ENCODE data around the gene SAA1. TPM values are rescaled to one million over a fixed set of nuclear protein-coding genes. Genes with fewer than 3 reads are reported as not detected.

SAA1 gene
- total RNA-seq, 1 experiment from 2014 or later, result 7.9 TPM

DNA sequence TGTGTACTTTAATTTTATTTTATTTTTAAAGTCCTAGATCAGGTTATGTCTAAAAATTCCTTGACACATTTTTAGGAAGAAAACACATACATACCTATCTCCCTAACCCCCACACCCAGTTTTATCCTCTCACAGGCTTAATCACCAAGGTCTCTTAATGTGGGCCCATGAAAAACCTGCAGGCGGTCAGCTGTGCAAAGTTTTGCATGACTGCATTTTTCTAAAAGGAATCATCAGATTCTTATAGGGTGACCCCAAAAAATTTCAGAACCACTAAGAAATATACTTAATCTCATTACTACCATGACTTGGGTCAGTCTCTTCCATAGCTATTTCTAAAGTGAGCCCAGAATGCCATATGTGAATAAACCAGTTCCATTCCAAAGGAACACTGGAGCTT, 19.8 kb downstream of the SAA1 start:
- ChIA-PET CTCF (no interaction called here), POLR2A (no interaction called here)
- ATAC-seq, result no peak
- in situ Hi-C loops (cut with HindIII; ENCODE audit: low pct_unique_long_range_greater_than_20kb, low sequenced_read_pairs) (no loop called here), intact Hi-C loops (cut with micrococcal nuclease; ENCODE audit: unreplicated experiment) (no loop called here)
- H3K9me3 ChIP-seq (ENCODE audit: control insufficient read depth, insufficient read depth, low read depth, low read length), result no peaks in the 10 kb centered on the region
- BruUV-seq (replicated peaks), result no TSS peak
- H3K4me1 ChIP-seq (ENCODE audit: control insufficient read depth, insufficient read depth, low read length), result no peaks in the 10 kb centered on the region
- H3K27ac ChIP-seq (ENCODE audit: low read length), result no peak overlapping the region
- peaks cover 23% of the 10 kb centered on the region for H3K36me3 ChIP-seq (ENCODE audit: control insufficient read depth, insufficient read depth, low read length)
- H3K27me3 ChIP-seq (ENCODE audit: control insufficient read depth, insufficient read depth, low read length), result no peaks in the 10 kb centered on the region
- H3K4me3 ChIP-seq (ENCODE audit: low read depth in 2 of 2, low read length in 2 of 2), result no peak overlapping the region
- TF ChIP-seq, protein P1, sequence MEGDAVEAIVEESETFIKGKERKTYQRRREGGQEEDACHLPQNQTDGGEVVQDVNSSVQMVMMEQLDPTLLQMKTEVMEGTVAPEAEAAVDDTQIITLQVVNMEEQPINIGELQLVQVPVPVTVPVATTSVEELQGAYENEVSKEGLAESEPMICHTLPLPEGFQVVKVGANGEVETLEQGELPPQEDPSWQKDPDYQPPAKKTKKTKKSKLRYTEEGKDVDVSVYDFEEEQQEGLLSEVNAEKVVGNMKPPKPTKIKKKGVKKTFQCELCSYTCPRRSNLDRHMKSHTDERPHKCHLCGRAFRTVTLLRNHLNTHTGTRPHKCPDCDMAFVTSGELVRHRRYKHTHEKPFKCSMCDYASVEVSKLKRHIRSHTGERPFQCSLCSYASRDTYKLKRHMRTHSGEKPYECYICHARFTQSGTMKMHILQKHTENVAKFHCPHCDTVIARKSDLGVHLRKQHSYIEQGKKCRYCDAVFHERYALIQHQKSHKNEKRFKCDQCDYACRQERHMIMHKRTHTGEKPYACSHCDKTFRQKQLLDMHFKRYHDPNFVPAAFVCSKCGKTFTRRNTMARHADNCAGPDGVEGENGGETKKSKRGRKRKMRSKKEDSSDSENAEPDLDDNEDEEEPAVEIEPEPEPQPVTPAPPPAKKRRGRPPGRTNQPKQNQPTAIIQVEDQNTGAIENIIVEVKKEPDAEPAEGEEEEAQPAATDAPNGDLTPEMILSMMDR (IDR thresholded peaks at IDR 0.05), result no peak
- TF ChIP-seq, protein P2, sequence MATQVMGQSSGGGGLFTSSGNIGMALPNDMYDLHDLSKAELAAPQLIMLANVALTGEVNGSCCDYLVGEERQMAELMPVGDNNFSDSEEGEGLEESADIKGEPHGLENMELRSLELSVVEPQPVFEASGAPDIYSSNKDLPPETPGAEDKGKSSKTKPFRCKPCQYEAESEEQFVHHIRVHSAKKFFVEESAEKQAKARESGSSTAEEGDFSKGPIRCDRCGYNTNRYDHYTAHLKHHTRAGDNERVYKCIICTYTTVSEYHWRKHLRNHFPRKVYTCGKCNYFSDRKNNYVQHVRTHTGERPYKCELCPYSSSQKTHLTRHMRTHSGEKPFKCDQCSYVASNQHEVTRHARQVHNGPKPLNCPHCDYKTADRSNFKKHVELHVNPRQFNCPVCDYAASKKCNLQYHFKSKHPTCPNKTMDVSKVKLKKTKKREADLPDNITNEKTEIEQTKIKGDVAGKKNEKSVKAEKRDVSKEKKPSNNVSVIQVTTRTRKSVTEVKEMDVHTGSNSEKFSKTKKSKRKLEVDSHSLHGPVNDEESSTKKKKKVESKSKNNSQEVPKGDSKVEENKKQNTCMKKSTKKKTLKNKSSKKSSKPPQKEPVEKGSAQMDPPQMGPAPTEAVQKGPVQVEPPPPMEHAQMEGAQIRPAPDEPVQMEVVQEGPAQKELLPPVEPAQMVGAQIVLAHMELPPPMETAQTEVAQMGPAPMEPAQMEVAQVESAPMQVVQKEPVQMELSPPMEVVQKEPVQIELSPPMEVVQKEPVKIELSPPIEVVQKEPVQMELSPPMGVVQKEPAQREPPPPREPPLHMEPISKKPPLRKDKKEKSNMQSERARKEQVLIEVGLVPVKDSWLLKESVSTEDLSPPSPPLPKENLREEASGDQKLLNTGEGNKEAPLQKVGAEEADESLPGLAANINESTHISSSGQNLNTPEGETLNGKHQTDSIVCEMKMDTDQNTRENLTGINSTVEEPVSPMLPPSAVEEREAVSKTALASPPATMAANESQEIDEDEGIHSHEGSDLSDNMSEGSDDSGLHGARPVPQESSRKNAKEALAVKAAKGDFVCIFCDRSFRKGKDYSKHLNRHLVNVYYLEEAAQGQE (IDR thresholded peaks at IDR 0.05; ENCODE audit: insufficient read depth in 1 of 2, low read depth in 2 of 2, low read length in 1 of 2), result no peak
- TF ChIP-seq TCF7L2 (IDR thresholded peaks at IDR 0.05; ENCODE audit: low read depth, low read length), result no peak
- TF ChIP-seq SIN3A (IDR thresholded peaks at IDR 0.05; ENCODE audit: borderline replicate concordance, insufficient read depth, low read depth, low read length), result no peak
- no peak for TF ChIP-seq POLR2AphosphoS5 (IDR thresholded peaks at IDR 0.05; ENCODE audit: low read depth, low read length)
- no peak for DNase-seq (ENCODE audit: low read depth, low spot score)

DNA sequence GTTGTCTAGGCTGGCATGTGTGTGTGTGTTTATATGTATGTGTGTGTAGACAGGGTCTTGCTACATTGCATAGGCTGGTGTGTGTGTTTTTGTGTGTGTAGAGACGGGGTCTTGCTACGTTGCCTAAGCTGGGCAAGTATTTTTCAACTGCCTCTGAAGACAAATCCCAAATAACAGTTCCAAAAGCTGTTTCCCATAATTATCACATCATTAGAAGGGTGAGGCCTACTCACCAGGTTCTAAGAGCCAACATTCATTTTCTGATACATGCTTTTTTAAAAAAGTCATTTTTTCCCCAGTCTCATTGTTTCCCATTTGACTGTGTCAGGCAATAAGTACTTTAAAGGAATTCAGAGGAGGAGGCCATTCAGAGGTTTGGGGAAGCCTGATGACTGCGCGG, 22.8 kb downstream of the SAA1 start:
- BruUV-seq (replicated peaks), result no TSS peak
- no peak for ATAC-seq
- intact Hi-C loops (cut with micrococcal nuclease; ENCODE audit: unreplicated experiment), result no loop called here

More for the DNA sequence above, 22.8 kb downstream of the SAA1 start:
- Histone ChIP-seq H3K4me1 (ENCODE audit: control insufficient read depth, insufficient read depth, low read length) (no peaks in the 10 kb centered on the region), H3K4me3 (ENCODE audit: low read depth in 2 of 2, low read length in 2 of 2) (no peak overlapping the region), H3K27ac (ENCODE audit: low read length) (no peak overlapping the region), H3K36me3 (ENCODE audit: control insufficient read depth, insufficient read depth, low read length) (peaks cover 31% of the 10 kb centered on the region), H3K9me3 (ENCODE audit: control insufficient read depth, insufficient read depth, low read depth, low read length) (no peaks in the 10 kb centered on the region), H3K27me3 (ENCODE audit: control insufficient read depth, insufficient read depth, low read length) (no peaks in the 10 kb centered on the region)
- ChIA-PET POLR2A (interaction anchor here (0.6 kb wide), 1 partner anchor 15 kb away, joined by 8 read pairs; no protein-coding TSS in a partner anchor), CTCF (no interaction called here)
- no peak for DNase-seq (ENCODE audit: low read depth, low spot score)
- TF ChIP-seq, protein P2 (IDR thresholded peaks at IDR 0.05; ENCODE audit: insufficient read depth in 1 of 2, low read depth in 2 of 2, low read length in 1 of 2), result no peak
- TF ChIP-seq SIN3A (IDR thresholded peaks at IDR 0.05; ENCODE audit: borderline replicate concordance, insufficient read depth, low read depth, low read length), result no peak
- in situ Hi-C loops (cut with HindIII; ENCODE audit: low pct_unique_long_range_greater_than_20kb, low sequenced_read_pairs), result no loop called here
